NCI-H748 (cell line): ENCODE measurements around the gene POP5.
A peak's percentile ranks its signal among the peaks of the same experiment; 100 is the strongest.
"Not testable (repeated sequence)": the region's sequence is repeated elsewhere in the genome, so short reads cannot be mapped to it uniquely, and the experiment has no call there.

ENCODE experiments used
- DNase-seq: peaks from one replicate; lab custom pipeline; 2025; ENCODE audit not compliant: unreplicated experiment; lab: John Stamatoyannopoulos, UW

The POP5 gene, protein sequence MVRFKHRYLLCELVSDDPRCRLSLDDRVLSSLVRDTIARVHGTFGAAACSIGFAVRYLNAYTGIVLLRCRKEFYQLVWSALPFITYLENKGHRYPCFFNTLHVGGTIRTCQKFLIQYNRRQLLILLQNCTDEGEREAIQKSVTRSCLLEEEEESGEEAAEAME

DNA sequence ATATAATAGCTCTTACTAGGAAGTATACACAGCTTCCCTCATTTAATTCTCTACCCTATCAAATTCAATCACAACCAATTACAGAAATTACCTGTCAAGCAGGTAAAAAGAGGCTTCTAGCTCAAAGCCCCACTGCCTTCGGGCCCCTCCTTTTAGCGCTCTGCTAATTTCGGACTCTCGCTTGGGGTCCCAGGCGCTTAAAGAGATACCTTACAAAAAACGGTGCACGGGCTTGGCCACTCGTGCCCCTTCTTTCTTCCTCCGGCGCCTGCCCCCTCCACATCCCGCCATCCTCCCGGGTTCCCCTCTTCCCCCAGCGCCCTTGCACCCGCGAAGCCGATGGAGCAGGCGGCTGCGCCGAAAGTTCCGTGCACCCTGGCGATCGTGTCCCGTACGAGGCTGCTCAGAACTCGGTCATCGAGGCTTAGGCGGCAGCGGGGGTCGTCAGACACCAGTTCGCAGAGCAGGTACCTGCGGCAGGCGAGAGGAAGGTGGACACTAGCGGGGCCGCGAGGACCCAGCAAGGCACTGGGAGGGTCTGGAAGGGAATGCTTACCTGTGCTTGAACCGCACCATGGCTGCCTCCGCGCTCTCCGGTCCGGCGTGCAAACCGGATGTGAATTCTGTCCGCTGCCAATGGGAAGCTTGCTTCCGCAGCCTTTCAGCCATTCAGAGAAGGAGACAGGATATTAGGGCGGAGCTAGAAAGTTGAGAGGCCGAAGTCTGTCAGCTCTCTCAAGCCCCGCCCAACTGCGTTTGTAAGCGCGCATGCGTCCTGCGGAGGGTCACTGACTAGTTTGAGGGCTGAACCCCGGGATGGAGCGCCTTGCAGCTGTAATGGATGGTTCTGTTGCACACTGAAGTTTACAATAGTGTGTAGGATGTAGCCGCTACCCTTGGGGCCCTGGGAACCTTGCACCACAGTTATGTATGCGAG, at the start of gene POP5:
POP5 (minus strand) TSS at position 616 of the 937 bp plus-strand sequence; CDS start at position 576, 40 bp downstream.
- peak; percentile 99 for DNase-seq

DNA sequence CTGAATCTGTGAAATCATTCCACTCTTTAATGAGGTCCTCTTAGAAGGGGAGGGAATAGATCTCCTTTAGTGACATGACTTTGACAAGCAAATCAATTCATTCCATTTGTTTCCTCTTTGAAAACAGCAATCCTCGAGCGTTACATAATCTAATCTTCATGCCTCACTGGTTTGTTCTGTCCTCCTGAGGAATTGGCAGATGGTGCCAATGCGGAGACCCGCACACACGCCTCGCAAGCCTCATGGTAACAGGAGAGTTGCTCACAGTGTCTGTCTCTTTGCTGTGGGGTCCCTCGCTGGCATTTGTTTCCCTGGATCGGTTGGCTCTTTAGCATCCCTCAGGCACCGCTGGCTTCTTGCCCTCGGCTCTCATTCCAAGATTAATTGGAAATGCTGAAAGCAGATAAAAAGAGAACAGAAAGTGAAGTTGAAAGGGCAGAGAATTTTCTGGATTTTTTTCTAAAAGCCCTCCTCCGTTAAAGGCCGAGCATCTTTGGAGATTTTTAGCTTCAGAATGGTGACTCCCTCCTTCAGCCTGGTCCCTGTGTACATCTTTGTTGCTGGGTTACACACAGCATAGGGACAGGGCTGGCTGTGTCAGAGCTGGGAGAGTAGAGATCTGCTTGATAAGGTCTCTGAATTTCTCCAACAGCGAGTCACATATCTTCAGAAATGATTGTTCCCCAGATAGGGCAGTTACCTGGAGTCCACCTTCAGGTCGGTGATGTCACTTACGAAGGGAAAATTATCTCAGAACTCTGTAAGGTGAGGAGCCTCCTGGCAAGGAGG, 49.1 kb upstream of the POP5 start:
- no peak for DNase-seq

DNA sequence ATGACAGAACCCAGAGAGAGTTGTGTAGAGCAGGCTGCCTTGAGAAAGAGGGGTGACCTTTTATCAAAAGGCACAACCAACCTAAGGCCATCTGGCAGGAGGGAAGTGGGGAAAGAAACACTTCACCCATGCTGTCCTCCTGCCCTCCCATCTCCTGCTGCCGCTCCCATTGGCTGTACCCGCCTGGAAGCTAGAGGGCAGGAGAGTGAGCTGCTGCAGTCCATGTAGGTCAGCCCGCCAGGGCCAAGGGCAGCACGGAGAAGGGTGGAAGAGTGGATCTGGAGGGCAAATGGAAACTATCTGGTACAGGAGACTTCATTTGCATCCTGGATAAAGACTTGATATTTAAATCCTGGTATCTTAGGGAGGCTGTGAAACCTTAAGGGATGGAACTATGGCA, 47.7 kb upstream of the POP5 start:
- DNase-seq, result no peak

DNA sequence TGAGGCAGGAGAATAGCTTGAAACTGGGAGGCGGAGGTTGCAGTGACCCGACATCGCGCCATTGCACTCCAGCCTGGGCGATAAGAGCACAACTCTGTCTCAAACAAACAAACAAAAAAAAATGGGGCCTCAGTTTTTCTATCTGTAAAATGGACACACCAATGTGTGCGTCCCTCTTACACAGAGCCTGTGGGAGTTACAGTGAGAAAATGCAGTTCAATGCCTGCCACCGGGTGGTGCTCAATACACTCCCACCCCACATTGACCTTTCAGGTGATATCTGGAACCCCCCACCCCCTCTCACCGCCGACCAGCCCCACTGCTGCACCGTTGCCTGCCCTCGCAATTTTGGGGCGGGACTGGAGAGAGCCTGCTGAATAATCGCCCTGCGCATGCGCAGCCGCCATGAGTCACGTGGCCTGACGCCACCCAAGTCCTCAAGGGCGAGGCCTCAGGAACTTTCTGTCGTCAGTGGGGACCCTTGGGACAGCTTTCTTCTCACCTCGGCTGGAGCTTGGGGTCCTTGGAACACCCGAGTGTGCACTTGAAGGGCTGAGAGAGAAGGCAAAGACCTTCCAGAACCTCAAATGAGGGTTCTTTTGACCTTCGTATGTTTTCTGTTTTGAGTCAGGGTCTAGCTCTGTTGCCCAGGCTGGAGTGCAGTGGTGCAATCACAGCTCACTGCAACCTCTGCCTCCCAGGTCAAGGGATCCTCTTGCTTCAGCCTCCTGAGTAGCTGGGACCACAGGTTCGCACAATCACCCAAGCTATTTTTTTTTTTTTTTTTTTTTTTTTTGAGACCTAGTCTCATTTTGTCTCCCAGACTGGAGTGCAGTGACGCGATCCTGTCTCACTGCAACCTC, 44.6 kb upstream of the POP5 start:
- DNase-seq, result no peak

DNA sequence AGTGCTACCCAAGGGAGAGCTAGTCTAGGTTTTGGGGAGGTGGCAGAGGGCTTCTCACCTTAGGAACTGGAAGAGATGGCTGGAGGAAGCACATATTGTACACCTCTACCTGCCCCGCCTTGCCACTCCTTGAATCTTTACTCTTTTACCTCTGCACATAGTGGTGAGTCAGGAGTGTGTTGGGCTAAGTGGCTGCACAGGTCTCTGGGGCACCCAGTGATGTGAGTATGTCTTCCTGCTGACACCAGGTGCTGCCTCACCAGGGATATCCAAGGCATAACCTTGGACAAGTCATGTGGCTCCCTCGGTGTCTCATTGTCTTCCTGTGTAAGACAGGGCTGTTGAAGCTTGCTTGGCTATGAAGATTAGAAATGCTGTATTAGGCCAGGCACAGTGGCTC, 39.4 kb upstream of the POP5 start:
- no peak for DNase-seq

DNA sequence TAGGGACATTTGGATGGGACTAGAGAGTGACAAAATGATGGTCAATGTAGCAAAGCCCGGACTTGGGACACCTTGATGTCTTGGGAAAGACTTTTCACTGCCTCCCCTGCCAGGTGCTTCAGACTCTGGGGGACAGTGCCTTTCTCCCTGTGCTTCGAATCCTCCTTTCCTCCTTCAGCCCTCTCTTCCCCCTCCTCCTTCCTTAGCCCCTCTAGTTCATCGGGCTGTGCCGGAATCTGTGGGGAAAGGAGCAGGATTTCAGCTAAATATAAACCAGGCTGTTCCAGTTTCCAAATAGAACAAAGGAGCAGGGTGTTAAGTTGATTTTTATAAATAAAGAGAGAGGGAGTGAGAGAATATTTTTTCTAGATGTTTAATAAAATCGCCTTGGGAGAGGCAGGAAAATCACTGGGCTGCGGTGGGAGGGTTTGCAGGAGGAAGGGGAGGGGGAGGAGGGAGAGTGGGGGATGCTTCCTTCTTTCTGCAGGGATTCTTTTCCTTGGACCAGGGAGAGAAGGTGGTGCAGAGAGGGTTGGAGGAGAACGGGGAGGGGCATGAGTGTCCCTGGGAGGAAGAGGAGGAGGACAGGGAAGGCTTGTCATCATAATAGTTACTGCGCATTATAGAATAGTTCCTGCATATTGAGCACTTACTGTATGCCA, 37.9 kb upstream of the POP5 start:
- DNase-seq, result no peak

DNA sequence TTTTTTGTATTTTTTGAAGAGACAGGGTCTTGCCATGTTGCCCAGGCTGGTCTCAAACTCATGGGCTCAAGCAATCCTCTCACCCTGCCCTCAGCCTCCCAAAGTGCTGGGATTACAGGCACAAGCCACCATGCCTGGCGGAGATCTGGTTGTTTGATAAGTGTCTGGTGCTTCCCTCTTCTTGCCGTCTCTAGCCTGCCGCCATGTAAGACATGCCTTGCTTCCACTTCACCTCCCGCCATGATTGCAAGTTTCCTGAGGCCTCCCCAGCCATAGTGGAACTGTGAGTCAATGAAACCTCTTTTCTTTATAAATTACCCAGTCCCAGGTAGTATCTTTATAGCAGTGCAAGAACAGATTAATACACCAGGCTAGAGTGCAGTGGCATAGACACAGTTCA, 36.6 kb upstream of the POP5 start:
- DNase-seq, result not testable (repeated sequence)

DNA sequence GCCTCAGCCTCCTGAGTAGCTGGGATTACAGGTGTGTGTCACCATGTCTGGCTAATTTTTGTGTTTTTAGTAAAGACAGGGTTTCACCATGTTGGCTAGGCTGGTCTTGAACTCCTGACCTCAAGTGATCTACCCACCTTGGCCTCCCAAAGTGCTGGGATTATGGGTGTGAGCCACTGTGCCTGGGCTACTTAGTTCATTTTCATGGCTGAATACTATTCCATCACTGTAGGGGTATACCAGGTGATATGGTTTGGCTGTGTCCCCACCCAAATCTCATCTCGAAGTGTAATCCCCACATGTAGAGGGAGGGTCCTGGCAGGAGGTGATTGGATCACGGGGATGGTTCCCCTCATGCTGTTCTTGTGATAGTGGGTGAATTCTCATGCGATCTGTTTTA, 36.0 kb upstream of the POP5 start:
- not testable (repeated sequence) for DNase-seq

DNA sequence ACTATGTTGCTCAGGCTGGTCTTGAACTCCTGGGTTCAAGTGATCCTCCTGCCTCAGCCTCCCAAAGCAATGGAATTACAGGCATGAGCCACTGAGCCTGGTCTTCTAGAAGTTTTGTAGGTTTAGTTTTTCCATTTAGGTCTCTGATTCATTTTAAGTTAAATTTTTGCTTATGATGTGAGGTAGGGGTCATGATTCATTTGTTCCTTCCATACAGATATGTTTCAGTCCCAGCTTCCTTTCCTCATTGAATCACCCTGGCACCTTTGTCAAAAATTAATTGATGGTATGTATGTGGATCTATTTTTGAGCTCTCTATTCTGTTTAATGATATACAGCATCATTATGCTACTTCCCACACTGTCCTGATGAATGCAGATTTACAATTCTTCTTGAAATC, 33.6 kb upstream of the POP5 start:
- DNase-seq, result no peak

DNA sequence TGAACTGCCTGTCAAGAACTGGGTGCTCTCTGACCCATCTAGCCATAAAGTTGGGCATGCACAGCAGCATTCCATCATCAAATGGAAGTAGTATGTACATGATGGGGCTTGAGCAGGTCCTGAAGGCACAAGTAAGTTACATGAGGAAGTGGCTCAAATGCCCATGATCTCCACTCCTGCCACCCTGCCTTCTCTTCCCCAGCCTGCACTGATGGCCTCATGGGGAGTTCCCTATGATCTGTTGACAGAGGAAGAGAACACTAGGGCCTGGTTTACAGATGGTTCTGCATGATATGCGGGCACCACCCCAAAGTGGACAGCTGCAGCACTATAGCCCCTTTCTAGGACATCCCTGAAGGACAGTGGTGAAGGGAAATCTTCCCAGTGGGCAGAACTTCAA, 30.3 kb upstream of the POP5 start:
- not testable (repeated sequence) for DNase-seq

DNA sequence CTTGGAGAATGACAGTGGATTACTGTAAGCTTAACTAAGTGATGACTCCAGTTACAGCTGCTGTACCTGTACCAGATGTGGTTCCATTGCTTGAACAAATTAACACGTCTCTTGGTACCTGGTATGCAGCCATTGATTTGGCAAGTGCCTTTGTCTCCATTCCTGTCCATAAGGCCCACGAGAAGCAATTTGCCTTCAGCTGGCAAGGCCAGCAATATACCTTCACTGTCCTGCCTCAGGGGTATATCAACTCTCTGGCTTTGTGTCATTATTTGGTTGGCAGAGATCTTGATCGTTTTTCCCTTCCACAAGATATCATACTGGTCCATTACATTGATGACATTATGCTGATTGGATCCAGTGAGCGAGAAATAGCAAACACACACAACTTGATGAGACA, 29.4 kb upstream of the POP5 start:
- no peak for DNase-seq

DNA sequence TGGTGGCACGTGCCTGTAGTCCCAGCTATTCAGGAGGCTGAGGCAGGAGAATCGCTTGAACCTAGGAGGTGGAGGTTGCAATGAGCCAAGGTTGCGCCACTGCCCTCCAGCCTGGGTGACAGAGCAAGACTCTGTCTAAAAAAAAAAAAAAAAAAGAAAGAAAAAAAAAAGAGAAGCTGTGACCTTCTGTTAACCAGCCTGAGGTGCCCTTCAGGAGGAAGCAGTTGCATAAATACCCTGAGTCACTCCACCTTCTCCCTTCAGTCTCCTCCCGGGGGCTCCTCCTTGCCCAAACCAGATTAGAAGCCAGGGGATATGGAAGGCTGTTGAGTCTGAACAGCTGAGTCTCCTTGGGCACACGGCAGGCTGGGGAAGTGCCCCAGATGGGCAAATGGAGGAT, 21.2 kb upstream of the POP5 start:
- DNase-seq, result not testable (repeated sequence)

DNA sequence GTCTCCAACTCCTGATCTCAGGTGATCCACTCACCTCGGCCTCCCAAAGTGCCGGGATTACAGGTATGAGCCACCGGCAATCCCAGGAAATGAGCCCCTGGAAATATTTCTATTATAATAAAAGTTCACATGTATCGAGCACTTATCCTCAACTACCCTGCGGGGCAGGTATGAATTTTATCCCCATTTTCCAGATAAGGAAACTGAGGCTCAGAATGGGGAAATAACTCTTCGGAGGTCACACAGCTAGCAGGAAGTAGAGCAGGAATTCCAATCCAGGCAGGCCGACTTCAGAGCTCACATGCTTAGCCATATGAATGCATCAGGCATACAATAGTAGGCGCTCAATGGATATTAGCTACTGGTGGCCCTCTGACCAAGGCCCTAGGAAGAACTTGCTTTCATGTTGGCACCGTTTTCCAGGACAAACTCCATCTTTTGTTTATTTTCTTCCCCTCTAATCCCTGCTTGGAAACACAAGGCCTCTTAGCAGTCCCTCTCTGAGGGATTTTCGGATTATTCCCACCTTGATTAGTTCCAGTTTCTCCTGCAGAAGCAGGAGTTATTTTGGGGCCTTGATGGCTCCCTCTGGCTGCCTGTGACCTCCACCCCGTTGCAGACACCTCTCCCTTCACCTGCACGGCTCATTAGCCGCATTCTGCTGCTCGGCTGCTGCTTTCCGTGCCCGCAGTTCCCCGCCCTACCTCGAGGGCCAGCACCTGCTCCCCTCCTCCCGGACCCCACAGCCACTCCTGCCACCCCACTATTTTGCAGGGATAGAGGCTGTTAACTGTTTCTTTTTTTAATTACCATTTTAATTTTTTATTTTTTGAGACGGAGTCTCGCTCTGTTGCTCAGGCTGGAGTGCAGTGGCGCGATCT, 18.7 kb upstream of the POP5 start:
- DNase-seq, result no peak

DNA sequence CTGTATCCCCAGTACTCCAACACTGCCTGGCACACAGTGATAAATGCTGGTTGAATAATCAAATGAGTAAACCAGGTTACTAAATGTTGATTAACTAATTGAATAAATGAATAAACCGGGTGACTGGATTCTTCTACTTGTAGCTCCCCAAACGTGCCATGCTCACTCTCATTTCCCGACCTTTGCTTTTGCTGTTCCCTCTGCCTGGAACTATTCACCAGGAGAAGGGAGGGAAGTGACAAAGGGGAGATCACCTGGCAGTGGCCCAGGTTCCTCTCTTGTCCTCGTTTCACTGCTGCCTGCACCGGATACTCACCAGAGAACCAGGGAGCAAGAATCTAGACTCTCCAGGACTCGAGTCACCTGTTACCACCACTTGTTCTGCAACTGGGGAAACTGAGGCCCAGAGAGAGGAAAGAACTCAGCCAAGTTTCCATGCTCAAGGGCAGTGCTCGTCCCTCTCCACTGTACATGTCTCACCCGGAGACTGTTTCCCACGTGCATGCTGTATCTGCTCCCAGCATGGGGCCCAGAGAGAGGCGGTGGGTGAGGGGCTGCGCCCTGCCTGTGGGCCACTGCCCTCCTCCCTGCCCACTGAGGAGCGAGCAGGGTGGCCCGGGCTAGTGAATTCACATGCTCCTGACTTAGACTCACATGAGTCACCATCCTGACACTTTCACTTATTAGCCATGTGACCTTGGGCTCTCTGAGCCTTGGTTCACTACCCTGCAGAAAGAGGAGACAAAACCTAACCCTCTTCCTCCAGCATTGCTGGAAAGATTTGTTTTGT, 17.7 kb upstream of the POP5 start:
- no peak for DNase-seq

DNA sequence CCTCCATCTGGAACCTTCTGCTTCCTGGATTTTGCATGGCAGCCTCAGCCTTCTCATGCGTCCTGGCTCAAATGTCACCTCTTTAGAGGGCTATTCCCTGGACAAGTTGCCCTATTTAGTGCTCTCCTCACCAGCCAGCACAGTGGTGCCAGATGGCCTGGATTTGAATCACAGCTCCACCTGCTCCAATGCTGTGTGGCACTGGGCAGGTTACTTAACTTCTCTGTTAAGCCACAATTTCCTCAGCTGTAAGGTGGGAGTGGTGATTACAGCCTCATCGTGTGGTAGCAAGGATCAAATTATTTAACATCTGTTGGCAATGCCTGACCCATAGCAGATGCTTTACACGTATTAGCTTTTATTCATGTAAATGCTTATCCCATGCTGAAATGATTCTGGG, 16.7 kb upstream of the POP5 start:
- no peak for DNase-seq

DNA sequence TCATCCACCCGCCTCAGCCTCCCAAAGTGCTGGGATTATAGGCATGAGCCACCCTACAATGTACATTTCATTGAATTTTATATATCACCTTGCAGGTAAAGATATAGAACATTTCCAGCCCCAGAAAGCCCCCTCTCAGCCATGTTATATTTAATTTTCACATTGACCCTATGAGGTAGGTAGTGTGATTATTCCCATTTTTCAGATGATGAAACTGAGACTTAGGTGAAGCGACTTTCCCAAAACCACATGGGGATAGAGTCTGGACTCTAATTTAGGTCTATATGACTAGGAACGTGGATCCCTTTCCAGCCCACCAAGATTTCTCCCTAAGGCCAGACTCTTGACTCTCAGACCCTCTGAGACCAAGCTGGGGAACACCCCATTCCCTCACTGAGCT, 15.7 kb upstream of the POP5 start:
- DNase-seq, result no peak

DNA sequence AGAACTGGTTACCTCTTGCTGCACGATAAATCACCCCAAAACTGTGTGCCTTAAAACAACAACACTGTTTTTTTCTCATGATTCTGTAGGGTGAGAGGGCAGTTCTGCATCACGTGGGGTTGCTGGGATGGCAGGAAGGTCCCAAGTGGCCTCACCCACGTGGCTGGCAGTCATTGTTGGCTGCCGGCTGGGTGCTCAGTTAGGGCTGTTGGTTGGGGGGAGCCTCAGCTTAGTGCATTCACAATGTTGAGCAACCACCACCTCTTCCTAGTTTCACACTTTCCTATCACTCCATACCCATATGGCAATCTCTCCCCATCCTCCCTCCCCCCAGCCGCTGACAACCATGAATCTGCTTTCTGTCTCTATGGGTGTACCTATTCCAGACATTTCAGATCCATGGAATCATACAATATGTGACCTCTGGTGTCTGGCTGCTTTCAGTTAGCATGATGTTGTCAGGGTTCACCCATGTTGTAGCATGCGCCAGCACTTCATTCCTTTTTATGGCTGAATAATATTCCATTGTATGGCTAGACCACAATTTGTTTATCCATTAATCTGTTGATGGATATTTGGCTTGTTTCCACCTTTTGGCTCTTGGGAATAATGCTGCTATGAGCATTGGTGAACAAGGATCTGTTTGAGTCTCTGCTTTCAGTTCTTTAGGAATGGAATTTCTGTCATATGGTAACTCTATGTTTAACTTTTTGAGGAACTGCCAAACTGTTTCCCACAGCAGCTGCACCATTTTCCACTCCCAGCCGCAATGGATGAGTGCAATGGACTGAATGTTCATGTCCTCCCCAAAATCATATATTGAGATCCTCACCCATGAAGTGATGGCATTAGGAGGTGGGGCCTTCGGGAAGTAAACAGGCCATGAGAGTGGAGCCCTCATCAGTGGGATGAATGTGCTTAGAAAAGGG, 11.2 kb upstream of the POP5 start:
- DNase-seq, result no peak
